GM12875 (cell line): ENCODE results near the gene MCM9.

Source experiments
- H3K4me3 ChIP-seq: one replicate; pipeline ENCODE4 v1.5.1; 2011; ENCODE audit warnings: low read depth, low read length, control low read depth
- CTCF ChIP-seq: IDR thresholded peaks from 2 replicates; pipeline ENCODE4 v1.5.1; 2011; ENCODE audit warnings: low read depth, mild to moderate bottlenecking, control low read depth, inconsistent platforms, low read length, moderate library complexity, borderline replicate concordance; ENCODE audit not compliant: insufficient read depth

Gene MCM9

GRCh38 chr6:118905084-118905483, 29.9 kb downstream of the MCM9 start:
- TF ChIP-seq CTCF, result no peak

GRCh38 chr6:118903691-118904090, 31.3 kb downstream of the MCM9 start:
- TF ChIP-seq CTCF, result no peak
- no peak overlapping the region for H3K4me3 ChIP-seq

More at GRCh38 chr6:118905084-118905483, 29.9 kb downstream of the MCM9 start:
- no peak overlapping the region for H3K4me3 ChIP-seq

- no peak overlapping the region for H3K4me3 ChIP-seq
- no peak for TF ChIP-seq CTCF
These were observed 31.8 kb downstream of the MCM9 start for GRCh38 chr6:118903138-118903537.

DNA sequence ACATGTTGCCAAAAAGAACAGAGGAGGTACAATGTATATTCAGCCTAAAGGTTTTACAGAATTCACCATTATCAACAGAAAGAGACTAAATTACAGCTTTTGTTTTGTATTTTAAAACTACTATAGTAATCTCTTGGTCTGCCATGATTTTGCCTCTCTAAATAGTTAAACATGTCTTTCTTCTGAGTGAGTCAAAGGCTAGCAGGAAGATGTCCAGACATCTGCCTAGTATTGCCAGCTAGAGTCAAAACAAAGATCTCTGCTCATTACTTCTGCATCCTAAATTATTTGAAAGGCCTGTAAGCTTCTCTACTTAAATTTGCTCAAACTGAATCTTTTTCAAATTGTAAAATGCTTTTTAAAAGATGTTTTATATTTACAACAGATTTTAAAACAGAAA, 32.2 kb downstream of the MCM9 start:
- H3K4me3 ChIP-seq, result no peak overlapping the region
- no peak for TF ChIP-seq CTCF

DNA sequence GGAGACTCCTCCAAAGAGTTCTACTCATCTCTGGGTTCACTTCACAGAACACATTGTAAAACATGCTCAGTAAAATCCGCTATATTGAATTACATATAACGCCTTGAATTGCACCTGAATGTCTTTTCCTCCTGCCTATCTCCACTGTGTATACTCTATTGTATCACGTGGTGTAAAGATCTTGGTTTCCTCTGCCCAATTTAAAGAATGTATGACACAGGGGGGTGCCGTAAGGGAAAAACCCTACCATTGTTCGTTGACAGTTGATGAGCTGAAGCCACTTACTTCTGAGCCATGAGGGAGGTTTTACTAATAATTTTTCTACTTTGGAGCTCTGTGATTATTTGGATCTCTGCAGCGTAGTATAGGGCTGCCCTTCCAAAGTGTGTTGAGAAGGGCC, 35.0 kb downstream of the MCM9 start:
- no peak overlapping the region for H3K4me3 ChIP-seq
- no peak for TF ChIP-seq CTCF

GRCh38 chr6:118897386-118897785, 37.6 kb downstream of the MCM9 start:
- no peak overlapping the region for H3K4me3 ChIP-seq
- TF ChIP-seq CTCF, result no peak

- no peak overlapping the region for H3K4me3 ChIP-seq
- TF ChIP-seq CTCF, result peak; percentile 39
These were observed 38.4 kb downstream of the MCM9 start for GRCh38 chr6:118896339-118897136.
